HG02943 (cell line): ENCODE measurements around the gene MYH6.

Source experiments
- ATAC-seq: cut with Tn5 transposase; IDR thresholded peaks from one replicate; pipeline ENCODE4 v1.9.1; 2021; ENCODE audit warnings: mild to moderate bottlenecking, low read depth, moderate library complexity; ENCODE audit not compliant: unreplicated experiment

Gene MYH6

GRCh38 chr14:23345987-23346692, 61.9 kb downstream of the MYH6 start:
- ATAC-seq, result no peak

GRCh38 chr14:23344481-23344880, 63.6 kb downstream of the MYH6 start:
- no peak for ATAC-seq

DNA sequence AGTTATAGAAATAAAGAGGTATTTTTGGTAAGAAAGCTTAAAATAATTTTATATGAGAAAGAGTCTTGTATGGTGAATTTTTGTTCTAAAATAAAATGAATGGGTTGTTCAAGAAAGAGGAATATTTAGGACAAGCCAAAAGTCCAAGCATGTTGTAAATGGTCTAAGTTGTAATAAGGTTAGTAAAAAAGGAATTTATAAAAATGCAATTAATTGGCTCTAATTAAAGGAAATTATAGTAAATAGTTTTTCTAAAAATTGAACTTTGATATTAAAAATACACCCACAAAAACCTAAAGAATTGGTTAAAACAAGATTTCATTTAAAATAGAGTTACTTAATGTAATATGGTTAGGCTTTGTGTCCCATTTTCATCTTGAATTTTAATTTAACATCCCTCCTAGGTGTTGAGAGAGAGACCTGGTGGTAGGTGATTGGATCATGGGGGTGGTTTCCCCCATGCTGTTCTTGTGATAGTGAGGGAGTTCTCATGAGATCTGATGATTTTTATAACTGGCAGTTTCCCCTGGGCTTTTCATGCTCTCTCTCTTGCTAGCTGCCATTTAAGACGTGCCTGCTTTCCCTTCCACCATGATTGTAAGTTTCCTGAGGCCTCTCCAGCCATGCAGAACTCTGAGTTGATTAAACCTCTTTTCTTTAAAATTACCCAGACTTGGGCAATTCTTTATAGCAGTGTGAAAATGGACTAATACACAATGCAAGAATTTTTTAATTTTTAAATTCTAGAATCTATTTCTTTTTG, 68.4 kb downstream of the MYH6 start:
- ATAC-seq, result no peak

GRCh38 chr14:23335623-23336022, 72.5 kb downstream of the MYH6 start:
- no peak for ATAC-seq
